ENCODE data around the gene SYAP1. TPM values are rescaled to one million over a fixed set of nuclear protein-coding genes. Genes with fewer than 3 reads are reported as not detected.

The SYAP1 gene
- total and polyA plus RNA-seq, 9 of the 15 experiments (the other 6 are each of a cell fraction or from before 2014, with no cell fraction given), result 5.7 to 35.3 (median 27.6) TPM

- TF ChIP-seq USF1 (CRISPR knock-in tag; IDR thresholded peaks at IDR 0.05), result peak; percentile 98
- no peak for TF ChIP-seq ZNF644 (tag; IDR thresholded peaks at IDR 0.05; ENCODE audit: low read depth)
- peak in 1 of 2 experiments; percentile 49; a peak in 1 of 4 replicates for TF ChIP-seq TRIM24 (IDR thresholded peaks at IDR 0.05)
- TF ChIP-seq ELK3 (CRISPR knock-in tag; IDR thresholded peaks at IDR 0.05), result no peak
- TF ChIP-seq TAL1 (IDR thresholded peaks at IDR 0.05), result no peak
- TF ChIP-seq CREM (IDR thresholded peaks at IDR 0.05; ENCODE audit: low read depth), result peak; percentile 95
- no peak for TF ChIP-seq HBP1 (CRISPR knock-in tag; IDR thresholded peaks at IDR 0.05)
- no peak for TF ChIP-seq NR2C1 (IDR thresholded peaks at IDR 0.05)
- TF ChIP-seq NR2C1 (tag; IDR thresholded peaks at IDR 0.05), result no peak
- TF ChIP-seq FUS (optimal IDR thresholded peaks at IDR 0.05; ENCODE audit: low read depth, low read length), result peak; percentile 13
- no peak for TF ChIP-seq ATF6 (CRISPR knock-in tag; IDR thresholded peaks at IDR 0.05)
- TF ChIP-seq PHF20 (IDR thresholded peaks at IDR 0.05; ENCODE audit: partially characterized antibody), result peak; percentile 76
- no peak for TF ChIP-seq ZNF696 (CRISPR knock-in tag; conservative IDR thresholded peaks at IDR 0.05)
- TF ChIP-seq NFIC (IDR thresholded peaks at IDR 0.05), result peak; percentile 71
- TF ChIP-seq FIP1L1 (IDR thresholded peaks at IDR 0.05; ENCODE audit: low read depth, low read length, poor library complexity, severe bottlenecking), result no peak
- TF ChIP-seq FOXK1 (CRISPR knock-in tag; IDR thresholded peaks at IDR 0.05; ENCODE audit: borderline replicate concordance), result no peak
- no peak for TF ChIP-seq ADNP (tag; IDR thresholded peaks at IDR 0.05)
- TF ChIP-seq CBX8 (IDR thresholded peaks at IDR 0.05; ENCODE audit: borderline replicate concordance, extremely low read depth, low read depth, low read length, poor library complexity, severe bottlenecking), result no peak
- TF ChIP-seq TFAP4 (CRISPR knock-in tag; IDR thresholded peaks at IDR 0.05; ENCODE audit: borderline replicate concordance), result peak; percentile 59; the same call in 1 of the 2 replicates
- peak in 1 of 2 experiments; percentile 39; a peak in 1 of 4 replicates for TF ChIP-seq NONO (IDR thresholded peaks at IDR 0.05; ENCODE audit: low read depth in 2 of 2, low read length in 1 of 2)
- TF ChIP-seq TGIF2 (CRISPR knock-in tag; IDR thresholded peaks at IDR 0.05), result no peak
These were observed 66.9 kb downstream of the SYAP1 start, which contains the start of gene TXLNG (continued) for GRCh38 chrX:16786139-16786790.

All from K562 (cell line).